ENCODE data around the gene CNR2.
"Not testable (repeated sequence)": the region's sequence is repeated elsewhere in the genome, so short reads cannot be mapped to it uniquely, and the experiment has no call there.

CNR2 gene

GRCh38 chr1:23834156-23834555 is 79.0 kb downstream of the CNR2 start:
- not testable (repeated sequence) for DNase-seq (ENCODE audit: low read depth)

GRCh38 chr1:23827717-23828116 is 85.4 kb downstream of the CNR2 start:
- DNase-seq (ENCODE audit: low read depth): no peak

GRCh38 chr1:23826590-23826989 is 86.6 kb downstream of the CNR2 start:
- DNase-seq (ENCODE audit: low read depth): not testable (repeated sequence)

- DNase-seq (ENCODE audit: low read depth): no peak
Observed at GRCh38 chr1:23825762-23826522, 87.2 kb downstream of the CNR2 start.

- peak; percentile 43 for DNase-seq (ENCODE audit: low read depth)
Observed at GRCh38 chr1:23825076-23825761, 87.9 kb downstream of the CNR2 start, which contains the start of gene HMGCL. Gene HMGCL, minus strand, starts transcription at chr1:23825429. Its CDS starts 14 bp downstream, at chr1:23825415.

GRCh38 chr1:23824711-23825075 is 88.5 kb downstream of the CNR2 start:
- DNase-seq (ENCODE audit: low read depth): no peak

GRCh38 chr1:23823767-23824166 is 89.4 kb downstream of the CNR2 start:
- DNase-seq (ENCODE audit: low read depth): no peak
